NK-92 treated with Interleukin-12 subunit alpha and Interleukin-12 subunit beta, amount 100 ng/mL, for 24 hours (cell line): ENCODE results near the gene METTL26.

Experiments used
- DNase-seq: peaks from one replicate; lab custom pipeline; 2025; lab: John Stamatoyannopoulos, UW

The METTL26 gene

DNA sequence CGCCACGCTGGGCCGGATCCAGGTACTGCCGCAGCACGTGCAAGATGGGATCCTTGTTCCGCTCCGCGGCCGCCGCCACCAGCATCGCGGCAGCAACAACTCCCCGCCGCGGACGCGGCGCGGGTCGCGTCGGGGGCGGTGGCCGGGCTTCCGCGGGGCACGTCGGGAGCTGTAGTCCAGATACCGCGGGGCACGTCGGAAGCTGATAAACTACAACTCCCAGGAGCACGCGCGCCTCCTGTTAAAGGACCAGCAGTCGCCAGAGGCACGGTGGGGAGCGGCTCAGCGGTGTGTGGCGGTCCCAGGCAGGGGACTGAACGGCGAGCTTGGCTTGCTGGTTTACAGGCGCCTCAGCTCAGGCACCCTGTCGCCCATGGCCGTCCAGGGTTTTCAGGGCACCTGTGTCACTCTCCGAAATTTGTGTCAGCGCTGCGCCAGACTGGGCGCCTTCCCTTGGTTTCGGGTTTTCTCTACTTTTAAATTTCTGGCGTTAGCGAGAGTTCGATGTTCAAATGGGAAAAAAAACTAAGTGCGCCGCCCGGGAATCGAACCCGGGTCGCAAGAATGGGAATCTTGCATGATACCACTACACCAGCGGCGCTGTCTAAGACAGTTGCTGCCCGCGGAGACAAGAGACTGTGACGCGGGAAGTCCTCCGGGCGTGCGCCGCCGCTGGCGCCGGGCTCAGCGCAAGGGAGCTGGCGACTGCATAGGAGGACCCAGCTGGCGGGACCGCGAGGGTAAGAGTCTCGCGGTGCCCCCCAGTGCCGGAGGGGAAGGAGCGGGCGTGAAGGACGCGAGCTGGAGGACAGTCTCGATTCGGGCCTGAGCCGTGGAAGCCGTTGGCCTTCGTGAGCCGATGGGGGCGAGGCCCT lies at the start of gene METTL26:
Gene METTL26 (minus strand): TSS at position 100 of the 875 bp plus-strand sequence. CDS start 15 bp downstream, at position 85.
- peak; percentile 94 for DNase-seq

DNA sequence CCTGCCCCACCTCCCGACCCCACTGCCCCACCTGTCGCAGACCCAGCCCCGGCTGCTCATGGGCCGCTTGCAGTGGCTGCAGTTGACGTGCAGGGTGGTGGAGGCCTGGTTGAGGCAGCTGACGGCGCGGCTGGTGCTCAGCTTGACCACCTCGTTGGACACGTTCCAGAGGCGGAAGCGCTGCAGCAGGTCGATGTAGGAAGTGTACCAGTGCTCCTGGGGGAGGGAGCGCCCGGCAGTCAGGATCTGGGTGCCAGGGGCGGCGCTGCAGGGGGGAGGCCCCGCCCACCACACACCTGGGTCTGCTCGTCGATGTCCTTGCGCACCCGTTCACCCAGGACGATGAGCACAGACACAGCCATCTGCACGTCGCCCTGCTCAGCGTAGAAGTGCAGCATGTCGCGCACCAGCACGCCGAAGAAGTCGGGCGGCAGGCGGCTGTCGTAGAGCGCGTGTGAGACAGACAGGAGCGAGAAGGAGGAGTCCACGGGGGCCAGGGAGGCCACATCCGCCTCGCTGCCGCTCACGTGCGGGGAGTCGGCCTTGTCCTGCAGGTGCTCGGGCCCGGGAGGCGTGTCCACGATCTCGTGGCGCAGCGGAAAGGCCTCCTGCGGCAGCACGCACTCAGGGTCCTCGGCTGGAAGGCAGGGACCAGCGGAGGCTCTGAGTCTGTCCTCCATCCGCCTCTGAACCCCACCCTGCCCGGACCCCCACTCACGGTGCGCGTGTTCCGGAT lies 49.0 kb upstream of the METTL26 start:
- DNase-seq = no peak

DNA sequence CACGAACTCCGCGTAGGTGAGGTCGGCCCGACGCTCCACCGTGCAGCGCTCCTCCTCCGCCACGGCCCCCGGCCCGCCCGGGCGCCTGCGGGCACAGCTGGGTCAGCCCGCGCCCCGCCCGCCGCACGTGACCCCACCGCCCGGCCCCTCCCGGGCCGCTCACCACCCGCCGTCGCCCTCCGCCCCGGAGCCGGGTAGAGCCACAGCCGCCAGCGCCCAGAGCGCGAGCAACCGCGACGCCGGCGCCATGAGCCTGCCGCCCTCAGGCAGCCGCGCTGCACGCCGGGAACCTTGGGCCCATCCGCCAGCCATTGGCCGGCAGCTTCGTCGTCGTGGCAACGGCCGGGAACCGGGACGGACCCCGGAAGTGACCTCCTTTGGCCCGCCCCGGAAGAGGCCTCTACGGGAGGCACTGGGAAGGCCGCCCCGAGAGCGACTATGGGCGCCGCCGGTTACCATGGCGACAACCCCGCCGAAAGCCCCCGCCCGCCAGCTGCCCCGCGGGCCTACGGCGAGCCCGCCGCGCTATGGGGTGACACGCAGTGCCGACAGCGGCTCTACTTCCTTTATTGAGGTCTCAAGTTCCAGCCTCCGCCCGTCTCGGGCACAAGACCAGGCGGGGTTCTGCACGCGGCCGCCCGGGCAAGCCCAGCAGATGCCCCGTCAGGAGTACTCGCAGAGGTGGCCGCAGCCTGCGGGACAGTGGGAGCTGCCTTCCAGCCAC lies 48.1 kb upstream of the METTL26 start, which contains the start of gene JMJD8:
Gene JMJD8 (minus strand): TSS at position 264 of the 724 bp plus-strand sequence. CDS start 15 bp downstream, at position 249.
- peak; percentile 61 for DNase-seq

DNA sequence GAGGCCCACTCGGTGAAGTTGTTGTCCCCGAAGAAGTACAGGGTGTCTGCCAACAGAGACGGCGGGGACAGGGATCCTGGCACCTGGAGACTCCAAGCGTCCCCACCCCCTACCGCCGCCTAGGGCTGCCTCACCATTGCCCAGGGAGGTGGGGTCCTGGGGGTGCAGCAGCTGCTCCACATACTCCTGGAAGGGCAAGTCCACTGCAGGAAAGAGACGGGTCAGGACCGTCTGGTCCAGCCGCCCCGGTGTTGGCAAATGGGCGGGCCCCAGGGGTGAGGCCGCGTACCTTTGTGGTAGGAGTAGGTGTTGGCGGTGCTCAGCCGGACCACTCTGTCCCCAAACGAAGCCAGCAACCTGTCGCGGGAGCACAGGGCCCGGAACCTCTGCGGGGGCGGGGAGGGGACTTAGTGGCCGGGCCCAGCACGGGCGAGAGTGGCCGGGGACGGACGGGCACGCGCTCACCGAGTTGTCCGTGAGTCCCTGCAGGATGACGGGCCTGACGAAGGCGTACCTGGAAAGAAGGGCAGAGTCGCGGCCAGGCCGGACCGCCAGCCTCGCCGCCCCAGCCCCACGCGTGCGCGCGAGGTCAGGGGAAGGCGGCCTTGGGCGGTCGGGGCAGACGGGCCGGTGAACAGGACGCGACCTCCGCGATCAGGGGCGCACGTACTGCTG lies 47.4 kb upstream of the METTL26 start:
- DNase-seq = no peak

DNA sequence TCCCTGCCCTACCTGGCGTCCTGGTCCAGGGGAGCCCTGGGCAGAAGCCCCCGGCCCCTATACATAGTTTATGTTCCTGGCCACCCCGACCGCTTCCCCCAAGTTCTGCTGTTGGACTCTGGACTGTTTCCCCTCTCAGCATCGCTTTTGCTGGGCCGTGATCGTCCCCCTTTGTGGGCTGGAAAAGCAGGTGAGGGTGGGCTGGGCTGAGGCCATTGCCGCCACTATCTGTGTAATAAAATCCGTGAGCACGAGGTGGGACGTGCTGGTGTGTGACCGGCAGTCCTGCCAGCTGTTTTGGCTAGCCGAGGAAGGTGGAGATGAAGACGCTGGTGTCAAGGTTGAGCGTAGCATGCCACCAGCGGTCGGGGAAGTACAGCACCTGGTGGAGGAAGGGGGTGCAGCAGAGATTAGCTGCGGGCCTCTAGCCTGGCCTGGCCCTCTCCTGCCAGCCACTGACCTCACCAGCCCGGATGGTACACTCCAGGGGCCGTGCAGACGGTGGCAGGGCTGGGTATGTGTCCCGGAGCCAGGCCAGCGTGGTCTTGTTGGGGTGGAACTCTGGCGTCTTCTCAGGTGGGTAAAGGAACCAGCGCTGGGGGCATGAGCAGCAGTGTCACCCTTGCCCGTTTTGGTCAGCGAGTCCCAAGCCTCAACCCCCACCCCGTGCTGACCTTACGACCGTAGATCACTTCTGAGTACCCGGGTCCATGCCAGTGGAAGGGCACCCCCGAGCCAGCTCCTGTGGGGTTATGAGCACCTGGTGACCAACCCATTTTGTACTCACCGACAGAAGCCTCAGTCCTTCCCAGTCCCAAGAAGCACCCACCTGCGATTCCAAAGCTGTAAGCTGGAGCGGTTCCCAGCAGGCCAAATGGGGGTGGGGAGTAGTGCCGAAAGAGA lies 46.6 kb upstream of the METTL26 start:
- DNase-seq = no peak

DNA sequence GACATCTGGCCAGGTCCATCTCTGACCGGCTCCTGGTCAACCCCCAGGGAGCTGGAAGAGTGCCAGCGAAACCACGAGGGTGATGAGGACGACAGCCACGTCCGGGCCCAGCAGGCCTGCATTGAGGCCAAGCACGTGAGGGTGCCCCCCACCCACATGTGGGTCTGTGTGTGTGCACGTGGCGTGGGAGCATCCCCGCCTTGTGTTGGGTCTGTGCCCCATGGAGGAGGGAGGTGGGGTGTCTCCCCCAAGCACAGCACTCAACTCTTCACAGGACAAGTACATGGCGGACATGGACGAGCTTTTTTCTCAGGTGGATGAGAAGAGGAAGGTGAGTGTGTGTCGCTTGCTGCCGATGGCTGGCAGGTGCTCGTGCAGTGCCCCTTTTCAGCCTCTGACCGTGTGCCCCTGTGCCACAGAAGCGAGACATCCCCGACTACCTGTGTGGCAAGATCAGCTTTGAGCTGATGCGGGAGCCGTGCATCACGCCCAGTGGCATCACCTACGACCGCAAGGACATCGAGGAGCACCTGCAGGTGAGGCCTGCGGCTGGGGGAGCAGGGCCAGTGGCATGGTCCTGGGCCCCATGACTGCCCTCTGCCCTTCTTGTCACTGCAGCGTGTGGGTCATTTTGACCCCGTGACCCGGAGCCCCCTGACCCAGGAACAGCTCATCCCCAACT lies 45.8 kb upstream of the METTL26 start:
- no peak for DNase-seq

DNA sequence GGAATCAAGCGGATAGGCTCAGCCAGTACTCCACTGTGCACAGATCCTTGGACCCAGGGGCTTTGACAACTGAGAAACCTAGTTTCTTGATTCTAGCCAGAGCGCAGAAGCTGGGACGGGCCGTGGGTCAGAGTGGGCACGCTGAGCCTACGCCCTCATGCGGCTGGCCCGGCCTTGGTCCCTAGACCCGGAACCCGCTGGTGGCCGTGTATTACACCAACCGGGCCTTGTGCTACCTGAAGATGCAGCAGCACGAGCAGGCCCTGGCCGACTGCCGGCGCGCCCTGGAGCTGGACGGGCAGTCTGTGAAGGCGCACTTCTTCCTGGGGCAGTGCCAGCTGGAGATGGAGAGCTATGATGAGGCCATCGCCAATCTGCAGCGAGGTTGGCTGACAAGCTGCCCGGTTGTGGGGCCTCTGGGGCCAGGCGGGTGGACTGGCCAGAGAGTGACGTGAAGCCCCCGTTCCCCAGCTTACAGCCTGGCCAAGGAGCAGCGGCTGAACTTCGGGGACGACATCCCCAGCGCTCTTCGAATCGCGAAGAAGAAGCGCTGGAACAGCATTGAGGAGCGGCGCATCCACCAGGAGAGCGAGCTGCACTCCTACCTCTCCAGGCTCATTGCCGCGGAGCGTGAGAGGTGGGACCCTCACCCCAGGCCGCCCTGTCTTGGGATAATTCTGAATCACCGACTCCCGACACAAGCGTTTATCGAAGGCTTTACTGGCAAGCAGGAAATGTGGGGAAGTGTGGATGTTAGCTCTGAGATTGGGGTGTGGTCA lies 45.1 kb upstream of the METTL26 start:
- DNase-seq = no peak

DNA sequence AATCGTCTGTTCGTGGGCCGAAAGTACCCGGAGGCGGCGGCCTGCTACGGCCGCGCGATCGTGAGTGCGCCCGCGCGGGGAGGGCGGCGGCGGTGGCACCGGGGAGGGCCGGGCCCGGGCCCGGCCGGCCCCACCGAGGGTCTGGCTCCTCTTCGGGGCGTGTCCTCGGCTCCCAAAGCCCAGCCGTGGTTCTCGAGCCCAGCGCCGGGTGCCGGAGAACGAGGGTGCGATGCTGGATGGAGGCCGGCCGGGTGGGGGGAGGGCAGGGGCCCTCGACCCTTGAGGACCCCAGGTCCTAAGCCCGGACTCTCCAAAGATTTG lies 44.5 kb upstream of the METTL26 start:
- no peak for DNase-seq

DNA sequence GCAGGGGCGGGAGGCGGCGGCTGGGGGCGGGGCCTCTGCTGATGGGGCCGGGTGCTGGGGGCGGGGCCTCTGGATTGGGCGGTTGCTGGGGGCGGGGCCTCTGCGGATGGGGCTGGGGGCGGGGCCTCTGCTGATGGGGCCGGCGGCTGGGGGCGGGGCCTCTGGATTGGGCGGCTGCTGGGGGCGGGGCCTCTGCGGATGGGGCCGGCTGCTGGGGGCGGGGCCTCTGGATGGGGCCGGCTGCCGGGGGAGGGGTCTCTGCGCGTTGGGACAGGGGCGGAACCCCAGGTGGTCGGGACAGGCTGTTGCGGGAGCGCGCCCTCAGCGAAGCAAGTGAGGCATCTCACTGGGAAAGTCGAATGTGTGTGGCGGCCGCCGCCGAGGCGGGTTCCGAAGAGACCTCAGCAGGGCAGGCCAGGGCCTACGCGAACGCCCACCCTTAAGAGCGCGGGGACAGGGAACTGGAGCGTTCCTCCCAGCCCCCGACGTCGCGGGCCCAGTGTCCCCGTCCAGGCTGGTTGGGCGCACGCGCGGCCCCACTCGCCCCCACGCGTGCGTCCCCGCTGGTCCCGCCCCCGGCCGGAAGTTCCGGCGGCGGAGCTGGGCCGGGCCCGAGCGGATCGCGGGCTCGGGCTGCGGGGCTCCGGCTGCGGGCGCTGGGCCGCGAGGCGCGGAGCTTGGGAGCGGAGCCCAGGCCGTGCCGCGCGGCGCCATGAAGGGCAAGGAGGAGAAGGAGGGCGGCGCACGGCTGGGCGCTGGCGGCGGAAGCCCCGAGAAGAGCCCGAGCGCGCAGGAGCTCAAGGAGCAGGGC lies 43.9 kb upstream of the METTL26 start, which contains the start of gene STUB1:
Gene STUB1 (plus strand): TSS at position 597 of the 811 bp plus-strand sequence. CDS start 116 bp downstream, at position 713.
- DNase-seq = peak; percentile 82

DNA sequence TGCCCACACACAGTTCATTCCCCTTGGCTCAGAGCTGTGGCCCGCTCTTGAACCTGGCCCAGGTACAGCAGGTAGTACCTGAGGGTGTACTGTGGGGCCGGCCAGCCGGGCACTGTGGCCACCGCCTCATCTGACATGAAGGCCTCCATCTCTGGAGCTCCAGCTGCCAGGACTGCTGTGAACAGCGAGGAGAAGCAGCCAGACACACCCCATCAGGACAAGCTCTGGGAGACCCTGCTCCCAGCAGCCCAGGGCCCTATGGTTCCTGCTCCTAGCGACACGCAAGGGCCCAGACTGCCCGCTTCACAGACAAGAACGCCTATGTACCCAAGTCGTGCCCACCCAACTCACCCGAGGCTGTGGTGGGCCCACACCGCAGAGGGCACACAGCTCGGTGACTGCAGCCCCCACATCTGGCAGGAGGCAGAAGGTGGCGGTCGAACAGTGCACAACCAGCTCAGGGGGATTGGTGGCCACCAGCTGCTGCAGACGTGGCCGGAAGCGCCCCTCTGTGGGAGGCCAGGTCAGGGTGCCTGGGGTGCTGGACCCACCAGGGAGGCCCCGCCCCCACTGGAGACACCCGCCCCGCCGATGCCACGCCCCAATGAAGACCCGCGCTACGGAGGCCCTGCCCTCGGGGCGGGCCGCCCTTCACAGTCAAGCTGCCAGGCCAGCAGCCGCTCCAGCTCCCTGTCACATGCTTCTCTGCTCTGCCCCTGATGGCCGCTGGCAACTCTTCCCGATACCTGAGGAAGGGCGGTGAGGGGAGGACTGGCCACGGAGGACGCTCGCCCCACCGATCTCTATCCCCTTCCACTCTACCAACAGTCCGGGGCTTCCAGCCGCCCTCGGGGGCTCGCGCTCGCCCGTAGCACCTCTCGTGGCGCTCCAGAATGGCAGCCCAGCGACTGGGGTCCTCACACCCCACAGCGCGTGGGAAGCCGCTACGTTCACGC lies 43.0 kb upstream of the METTL26 start:
- no peak for DNase-seq

DNA sequence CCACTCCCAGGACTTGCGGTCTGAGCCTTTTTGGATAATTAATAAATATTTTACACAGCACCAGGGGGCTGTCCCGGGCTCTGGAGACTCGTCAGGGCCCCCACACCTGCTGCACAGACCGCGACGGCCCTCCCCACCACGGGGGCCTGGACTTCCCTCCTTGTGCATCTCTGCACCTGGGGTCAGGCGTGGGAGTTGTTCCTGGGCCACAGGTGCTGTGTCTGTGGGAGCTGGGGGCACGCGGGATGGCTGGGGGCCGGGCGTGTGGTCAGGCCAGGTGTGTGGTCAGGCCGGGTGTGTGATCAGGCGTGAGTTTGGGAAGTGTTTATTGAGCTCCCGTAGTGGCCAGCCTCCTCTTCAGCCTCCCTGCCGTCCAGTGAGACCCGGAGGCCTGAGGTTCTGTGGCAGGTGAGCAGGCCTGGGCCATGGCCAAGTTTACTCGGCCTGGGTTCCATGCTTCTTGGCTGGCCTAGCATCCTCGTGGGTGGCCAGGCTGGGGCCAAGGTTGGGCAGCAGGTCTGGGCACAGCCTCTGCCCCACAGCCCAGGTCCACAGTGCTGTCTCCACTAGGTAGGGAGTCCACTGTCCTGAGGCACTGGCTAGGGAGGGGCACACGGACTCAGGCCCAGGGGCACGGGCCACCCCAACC lies 42.2 kb upstream of the METTL26 start:
- DNase-seq = no peak

DNA sequence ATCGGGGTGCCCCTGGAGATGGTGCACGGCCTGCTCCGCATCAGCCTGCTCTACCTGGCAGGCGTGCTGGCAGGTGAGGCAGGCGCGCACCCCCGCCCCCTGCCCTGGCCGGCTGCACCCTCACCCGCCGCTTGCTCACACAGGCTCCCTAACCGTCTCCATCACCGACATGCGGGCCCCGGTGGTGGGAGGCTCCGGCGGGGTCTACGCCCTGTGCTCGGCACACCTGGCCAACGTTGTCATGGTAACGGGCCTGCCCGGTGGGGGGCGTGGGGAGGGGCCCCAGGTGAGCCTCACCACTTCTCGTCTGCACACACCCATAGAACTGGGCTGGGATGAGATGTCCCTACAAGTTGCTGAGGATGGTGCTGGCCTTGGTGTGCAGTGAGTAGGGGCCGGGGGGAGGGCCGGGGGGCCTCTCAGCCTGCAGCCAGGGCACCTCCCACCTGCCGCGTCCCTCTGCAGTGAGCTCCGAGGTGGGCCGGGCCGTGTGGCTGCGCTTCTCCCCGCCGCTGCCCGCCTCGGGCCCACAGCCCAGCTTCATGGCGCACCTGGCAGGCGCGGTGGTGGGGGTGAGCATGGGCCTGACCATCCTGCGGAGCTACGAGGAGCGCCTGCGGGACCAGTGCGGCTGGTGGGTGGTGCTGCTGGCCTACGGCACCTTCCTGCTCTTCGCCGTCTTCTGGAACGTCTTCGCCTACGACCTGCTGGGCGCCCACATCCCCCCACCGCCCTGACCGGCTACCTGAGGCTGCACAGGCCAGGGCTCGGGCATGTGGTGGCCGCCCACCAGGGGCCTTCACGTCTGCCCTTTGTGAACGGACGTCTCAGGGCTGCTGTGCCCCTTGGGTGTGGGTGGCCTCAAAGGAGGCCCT lies 41.4 kb upstream of the METTL26 start:
- no peak for DNase-seq

DNA sequence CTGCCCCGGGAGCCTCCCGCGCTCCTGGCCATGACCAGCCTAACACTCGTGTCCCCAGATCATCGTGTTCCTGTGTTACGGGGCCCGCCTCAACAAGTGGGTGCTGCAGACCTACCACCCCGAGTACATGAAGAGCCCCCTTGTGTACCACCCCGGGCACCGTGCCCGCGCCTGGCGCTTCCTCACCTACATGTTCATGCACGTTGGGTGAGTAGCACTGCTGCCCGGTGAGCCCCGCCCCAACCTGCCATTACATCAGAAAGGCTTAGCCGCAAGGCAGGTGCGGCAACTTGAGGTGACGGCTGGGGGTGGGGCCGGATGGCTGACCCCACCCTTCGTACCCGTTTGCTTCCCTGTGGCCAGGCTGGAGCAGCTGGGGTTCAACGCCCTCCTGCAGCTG lies 40.8 kb upstream of the METTL26 start:
- no peak for DNase-seq

DNA sequence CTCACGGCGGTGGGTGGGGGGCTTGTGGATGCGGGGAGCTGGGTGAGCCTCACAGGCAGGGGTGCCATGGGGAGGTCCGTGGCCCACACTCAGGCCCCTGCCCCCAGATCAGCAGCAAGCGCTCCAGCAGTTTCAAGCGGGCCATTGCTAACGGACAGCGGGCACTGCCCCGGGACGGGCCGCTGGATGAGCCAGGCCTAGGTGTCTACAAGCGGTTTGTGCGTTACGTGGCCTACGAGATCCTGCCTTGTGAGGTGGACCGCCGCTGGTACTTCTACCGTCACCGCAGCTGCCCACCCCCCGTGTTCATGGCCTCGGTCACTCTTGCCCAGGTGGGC lies 40.4 kb upstream of the METTL26 start:
- DNase-seq = no peak

DNA sequence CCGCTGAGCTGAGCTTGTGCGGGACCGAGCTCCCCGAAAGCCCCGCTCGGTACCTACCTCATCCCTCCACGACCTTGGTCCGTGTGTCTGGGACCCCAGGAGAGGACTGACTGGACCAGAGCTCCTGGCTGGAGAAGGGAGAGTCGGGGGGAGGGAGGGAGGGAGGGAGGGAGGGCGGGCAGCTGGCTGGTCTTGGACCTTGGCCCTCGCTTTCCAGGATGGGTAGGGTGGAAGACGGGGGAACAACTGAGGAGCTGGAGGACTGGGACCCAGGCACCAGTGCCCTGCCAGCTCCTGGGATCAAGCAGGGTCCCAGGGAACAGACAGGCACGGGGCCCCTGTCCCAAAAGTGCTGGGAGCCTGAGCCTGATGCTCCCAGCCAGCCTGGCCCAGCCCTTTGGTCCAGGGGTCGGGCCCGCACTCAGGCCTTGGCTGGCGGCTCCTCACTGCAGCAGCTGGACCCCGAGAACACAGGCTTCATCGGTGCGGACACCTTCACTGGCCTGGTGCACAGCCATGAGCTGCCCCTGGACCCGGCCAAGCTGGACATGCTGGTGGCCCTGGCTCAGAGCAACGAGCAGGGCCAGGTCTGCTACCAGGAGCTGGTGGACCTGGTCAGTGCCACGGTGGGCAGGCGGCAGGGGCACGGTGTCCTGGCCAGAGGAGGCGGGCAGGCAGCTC lies 39.9 kb upstream of the METTL26 start:
- DNase-seq = no peak
